Adipocyte (in vitro differentiated cells): Measurements from ENCODE around the gene HPCAL1.

ENCODE experiments used
- DNase-seq: peaks from one replicate; pipeline ENCODE4 v3.0.0-alpha.2; 2015; ENCODE audit warnings: low read depth
- H3K27me3 ChIP-seq: replicated peaks from 2 replicates; pipeline ENCODE4 v1.7.0; 2013; ENCODE audit warnings: mild to moderate bottlenecking, low read length, moderate library complexity; ENCODE audit not compliant: control insufficient read depth, insufficient read depth
- H3K36me3 ChIP-seq: 2 replicates; pipeline ENCODE4 v1.7.0; 2013; ENCODE audit warnings: low read length, mild to moderate bottlenecking, moderate library complexity; ENCODE audit not compliant: control insufficient read depth, insufficient read depth, severe bottlenecking
- H3K4me1 ChIP-seq: 2 replicates; pipeline ENCODE4 v1.7.0; 2013; ENCODE audit warnings: mild to moderate bottlenecking, low read length, moderate library complexity; ENCODE audit not compliant: control insufficient read depth, insufficient read depth
- H3K4me3 ChIP-seq: 2 replicates; pipeline ENCODE4 v1.7.0; 2013; ENCODE audit warnings: mild to moderate bottlenecking, low read length, moderate library complexity
- H3K9ac ChIP-seq: 2 replicates; pipeline ENCODE4 v1.7.0; 2013; ENCODE audit warnings: mild to moderate bottlenecking, low read length, moderate library complexity
- H3K9me3 ChIP-seq: 2 replicates; pipeline ENCODE4 v1.7.0; 2013; ENCODE audit warnings: mild to moderate bottlenecking, low read length, moderate library complexity; ENCODE audit not compliant: control insufficient read depth

The HPCAL1 gene

DNA sequence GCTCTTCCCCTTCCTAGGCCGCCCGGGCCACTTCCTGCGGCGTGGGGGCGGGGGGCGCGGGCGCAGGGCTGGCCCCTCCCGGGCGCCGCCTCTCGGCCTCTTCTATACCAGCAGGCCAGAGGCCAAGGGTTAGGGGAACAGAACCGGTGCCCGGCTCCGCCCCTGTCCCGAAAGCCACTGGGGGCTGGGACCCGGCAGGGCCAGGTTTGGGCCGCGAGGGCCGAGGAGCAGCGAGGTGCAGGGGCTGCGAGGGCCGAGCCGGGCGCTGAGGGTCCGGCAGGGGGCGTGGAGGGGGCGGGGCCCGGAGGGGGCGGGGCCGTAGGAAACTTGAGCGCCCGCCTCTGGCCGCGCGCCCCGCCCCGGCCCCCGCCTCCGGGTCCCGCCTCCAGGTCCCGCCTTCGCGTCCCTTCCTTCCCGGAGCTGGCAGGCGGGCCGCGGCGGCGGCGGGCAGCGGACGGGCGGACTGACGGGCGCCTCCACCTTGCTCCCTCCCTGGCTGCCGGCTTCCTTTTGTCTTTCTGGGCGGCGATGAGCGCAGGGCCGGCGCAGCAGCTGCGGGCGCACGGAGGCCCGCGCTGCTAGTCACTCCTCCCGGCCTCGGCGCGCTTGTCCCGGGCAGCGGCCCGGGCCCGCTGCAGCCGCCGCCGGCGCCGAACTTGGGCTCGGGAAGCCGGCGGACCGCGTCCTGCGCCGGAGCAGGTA is at the start of gene HPCAL1:
HPCAL1 (plus strand) TSS at position 426 of the 702 bp plus-strand sequence. CDS start 116,854 bp downstream, outside the sequence.
- Histone ChIP-seq H3K27me3 (no peaks in the 10 kb centered on the region), H3K9ac (peak within 1 kb of the TSS; percentile 76), H3K4me3 (peak within 1 kb of the TSS; percentile 85), H3K36me3 (no peaks in the 10 kb centered on the region), H3K4me1 (peaks cover 15% of the 10 kb centered on the region), H3K9me3 (no peaks in the 10 kb centered on the region)
- DNase-seq = peak; percentile 94

DNA sequence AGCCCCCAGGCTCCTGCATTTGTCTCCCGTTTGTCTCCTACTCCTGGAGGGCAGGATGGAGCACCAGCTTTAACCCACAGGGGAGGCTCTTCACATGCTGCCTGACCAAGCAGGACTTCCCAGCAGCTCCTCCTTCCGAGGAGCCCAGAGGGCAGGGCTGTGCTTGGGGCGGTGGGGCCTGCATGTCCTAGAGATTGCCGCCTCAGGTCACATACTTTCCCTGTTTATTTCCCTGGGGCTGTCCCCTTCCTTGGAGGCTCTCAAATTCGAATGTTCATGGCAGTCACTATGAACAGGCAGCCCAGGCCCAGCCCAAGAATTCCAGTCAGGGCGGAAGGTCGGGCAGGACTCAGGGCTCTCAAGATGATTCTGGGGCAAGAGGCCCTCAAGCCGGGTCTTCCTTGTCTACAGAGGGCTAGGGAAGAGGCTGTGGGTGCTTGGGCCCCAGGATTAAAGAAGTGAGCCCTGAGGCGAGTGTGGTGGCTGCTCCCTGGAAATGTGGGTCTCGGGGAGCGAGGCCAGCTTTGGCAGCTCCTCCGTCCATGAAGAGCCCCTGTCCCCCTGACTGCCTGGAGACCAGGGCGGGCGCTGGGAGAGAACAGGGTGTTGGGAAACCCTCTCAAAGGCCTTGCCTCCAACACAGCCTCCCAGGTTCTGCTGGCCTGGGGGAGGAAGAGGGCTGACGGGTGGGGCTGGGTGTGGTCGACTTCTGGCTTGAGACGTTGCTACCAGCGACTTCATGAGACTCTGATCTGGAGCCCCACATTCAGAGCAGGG is 48.9 kb upstream of the HPCAL1 start:
- H3K9ac ChIP-seq = no peak overlapping the region
- H3K9me3 ChIP-seq = peaks cover 23% of the 10 kb centered on the region
- no peak for DNase-seq
- no peaks in the 10 kb centered on the region for H3K36me3 ChIP-seq
- H3K4me3 ChIP-seq = no peak overlapping the region
- peaks cover 28% of the 10 kb centered on the region for H3K27me3 ChIP-seq
- H3K4me1 ChIP-seq = no peaks in the 10 kb centered on the region

- peaks cover 28% of the 10 kb centered on the region for H3K27me3 ChIP-seq
- H3K4me1 ChIP-seq = no peaks in the 10 kb centered on the region
- H3K9ac ChIP-seq = no peak overlapping the region
- H3K9me3 ChIP-seq = peaks cover 15% of the 10 kb centered on the region
- no peaks in the 10 kb centered on the region for H3K36me3 ChIP-seq
- no peak overlapping the region for H3K4me3 ChIP-seq
- no peak for DNase-seq
Observed at GRCh38 chr2:10254373-10255188, 48.1 kb upstream of the HPCAL1 start.

- no peak for DNase-seq
Observed at GRCh38 chr2:10255189-10256030, 47.3 kb upstream of the HPCAL1 start.

GRCh38 chr2:10256031-10256514 is 46.6 kb upstream of the HPCAL1 start:
- H3K9me3 ChIP-seq = peaks cover under 1% of the 10 kb centered on the region
- H3K4me1 ChIP-seq = no peaks in the 10 kb centered on the region
- no peaks in the 10 kb centered on the region for H3K36me3 ChIP-seq
- DNase-seq = no peak
- peaks cover 28% of the 10 kb centered on the region for H3K27me3 ChIP-seq
- H3K4me3 ChIP-seq = no peak overlapping the region
- no peak overlapping the region for H3K9ac ChIP-seq

More at GRCh38 chr2:10255189-10256030, 47.3 kb upstream of the HPCAL1 start:
- Histone ChIP-seq H3K36me3 (no peaks in the 10 kb centered on the region), H3K9ac (no peak overlapping the region), H3K4me3 (no peak overlapping the region), H3K9me3 (peaks cover 7% of the 10 kb centered on the region), H3K27me3 (peaks cover 28% of the 10 kb centered on the region), H3K4me1 (no peaks in the 10 kb centered on the region)

DNA sequence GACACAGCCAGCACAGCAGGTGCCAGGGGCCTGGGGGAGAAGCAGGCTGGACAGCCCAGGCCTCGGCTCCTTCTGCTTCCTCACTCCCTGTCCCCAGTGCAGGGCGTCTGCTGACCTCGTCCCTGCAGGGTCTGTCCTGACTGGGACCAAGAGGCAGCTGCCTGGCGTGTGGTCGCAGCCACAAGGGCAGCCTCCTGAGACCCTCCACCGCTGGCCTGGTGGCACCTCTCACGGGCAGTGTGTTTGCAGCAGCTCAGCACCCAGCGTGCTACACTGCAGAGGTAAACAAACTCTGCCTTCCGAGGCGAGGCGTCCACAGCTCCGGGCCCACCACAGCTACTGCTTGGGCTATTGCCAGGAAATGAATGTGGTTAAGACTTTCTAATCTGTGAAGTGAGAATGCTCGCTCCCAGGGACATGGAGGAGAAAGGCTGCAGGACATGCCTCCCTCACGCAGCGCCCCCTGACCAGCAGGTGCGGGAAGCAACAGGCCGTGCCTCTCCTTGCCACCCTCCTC is 46.1 kb upstream of the HPCAL1 start:
- Histone ChIP-seq H3K27me3 (peaks cover 28% of the 10 kb centered on the region), H3K9ac (no peak overlapping the region), H3K36me3 (no peaks in the 10 kb centered on the region), H3K9me3 (no peaks in the 10 kb centered on the region), H3K4me1 (no peaks in the 10 kb centered on the region), H3K4me3 (no peak overlapping the region)
- no peak for DNase-seq

DNA sequence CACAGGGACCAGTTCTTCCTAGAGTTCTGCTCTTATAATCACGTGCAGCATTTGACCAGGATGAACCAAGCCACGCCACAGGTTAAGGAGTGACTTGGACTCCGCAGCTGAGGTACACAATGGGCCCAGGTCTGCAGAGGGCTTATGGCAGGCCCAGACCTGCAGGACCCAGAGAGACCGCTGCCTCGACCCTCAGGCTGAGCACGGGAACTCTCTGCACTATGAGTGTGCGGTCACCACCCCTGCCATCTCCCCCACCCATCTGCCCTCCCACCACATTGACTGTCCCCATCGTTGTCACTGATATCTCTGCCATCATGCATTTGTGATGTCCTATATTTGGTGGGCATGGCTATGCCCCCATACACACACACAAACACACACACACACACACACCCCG is 45.7 kb upstream of the HPCAL1 start:
- no peak for DNase-seq
- no peaks in the 10 kb centered on the region for H3K4me1 ChIP-seq
- H3K9me3 ChIP-seq = no peaks in the 10 kb centered on the region
- no peaks in the 10 kb centered on the region for H3K36me3 ChIP-seq
- H3K9ac ChIP-seq = no peak overlapping the region
- peaks cover 28% of the 10 kb centered on the region for H3K27me3 ChIP-seq
- H3K4me3 ChIP-seq = no peak overlapping the region

DNA sequence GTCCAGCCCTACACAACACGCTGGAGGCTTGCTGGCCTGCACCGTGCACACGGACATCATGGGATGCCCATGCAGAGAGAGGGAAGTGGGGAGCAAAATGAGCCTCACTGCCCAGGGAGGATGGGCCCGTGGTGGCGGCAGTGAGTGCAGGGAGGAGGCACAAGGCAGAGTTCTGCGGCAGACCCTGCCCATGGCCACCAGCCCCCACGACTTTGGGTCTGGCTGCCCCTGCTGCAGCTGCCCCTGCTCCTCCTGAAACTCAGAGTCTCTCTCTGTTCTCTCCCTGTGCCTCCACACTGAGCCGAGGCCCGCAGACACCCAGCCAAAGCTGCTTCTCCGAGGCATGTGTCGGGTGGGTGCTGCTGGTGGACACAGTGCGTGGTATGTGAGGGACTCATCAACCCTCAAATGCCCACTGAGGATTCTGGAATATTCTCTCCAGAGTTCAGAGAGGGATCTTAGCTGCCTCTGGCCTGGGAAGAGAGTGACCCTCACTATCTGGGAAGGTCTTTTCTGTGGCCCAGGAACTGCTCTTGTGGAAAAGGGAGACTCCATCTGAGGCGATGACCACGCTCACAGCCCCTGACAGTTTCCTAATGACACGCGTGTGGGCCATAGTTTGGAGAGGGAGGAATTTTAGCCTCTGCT is 45.1 kb upstream of the HPCAL1 start:
- Histone ChIP-seq H3K9ac (no peak overlapping the region), H3K36me3 (no peaks in the 10 kb centered on the region), H3K27me3 (peaks cover 28% of the 10 kb centered on the region), H3K4me1 (no peaks in the 10 kb centered on the region), H3K4me3 (no peak overlapping the region), H3K9me3 (no peaks in the 10 kb centered on the region)
- DNase-seq = no peak

GRCh38 chr2:10258326-10258725 is 44.4 kb upstream of the HPCAL1 start:
- DNase-seq = no peak
- H3K27me3 ChIP-seq = peaks cover 30% of the 10 kb centered on the region

GRCh38 chr2:10258726-10259125 is 44.0 kb upstream of the HPCAL1 start:
- no peak overlapping the region for H3K9ac ChIP-seq
- no peak for DNase-seq
- H3K9me3 ChIP-seq = no peaks in the 10 kb centered on the region
- no peaks in the 10 kb centered on the region for H3K36me3 ChIP-seq
- no peaks in the 10 kb centered on the region for H3K4me1 ChIP-seq
- H3K4me3 ChIP-seq = no peak overlapping the region
- peaks cover 30% of the 10 kb centered on the region for H3K27me3 ChIP-seq

More at GRCh38 chr2:10258326-10258725, 44.4 kb upstream of the HPCAL1 start:
- Histone ChIP-seq H3K4me1 (no peaks in the 10 kb centered on the region), H3K36me3 (no peaks in the 10 kb centered on the region), H3K4me3 (no peak overlapping the region), H3K9me3 (no peaks in the 10 kb centered on the region), H3K9ac (no peak overlapping the region)
